Suprapubic skin (tissue), 3 donors: ENCODE data around the gene RPRD1B.
"Not testable (repeated sequence)": the region's sequence is repeated elsewhere in the genome, so short reads cannot be mapped to it uniquely, and the experiment has no call there.

Experiments used
- POLR2AphosphoS5 ChIP-seq, 3 donors: sonication (generic); formaldehyde crosslinking; IDR thresholded peaks; one replicate each; pipeline ENCODE4 v1.6.1; 2017; ENCODE audit warnings: antibody characterized with exemption in 3 of 3
- TF ChIP-seq, protein P1 (sequence below), 2 donors: fragments of 200-600 bp in 1 of 2; fragments of 450-650 bp in 1 of 2; sonication (generic) in 1 of 2; IDR thresholded peaks; one replicate each; pipeline ENCODE4 v1.5.1; 2016 to 2019; ENCODE audit warnings: antibody characterized with exemption in 2 of 2, mild to moderate bottlenecking in 1 of 2, moderate library complexity in 1 of 2

GRCh38 chr20:38107916-38108315 is 74.4 kb downstream of the RPRD1B start:
- TF ChIP-seq, protein P1, sequence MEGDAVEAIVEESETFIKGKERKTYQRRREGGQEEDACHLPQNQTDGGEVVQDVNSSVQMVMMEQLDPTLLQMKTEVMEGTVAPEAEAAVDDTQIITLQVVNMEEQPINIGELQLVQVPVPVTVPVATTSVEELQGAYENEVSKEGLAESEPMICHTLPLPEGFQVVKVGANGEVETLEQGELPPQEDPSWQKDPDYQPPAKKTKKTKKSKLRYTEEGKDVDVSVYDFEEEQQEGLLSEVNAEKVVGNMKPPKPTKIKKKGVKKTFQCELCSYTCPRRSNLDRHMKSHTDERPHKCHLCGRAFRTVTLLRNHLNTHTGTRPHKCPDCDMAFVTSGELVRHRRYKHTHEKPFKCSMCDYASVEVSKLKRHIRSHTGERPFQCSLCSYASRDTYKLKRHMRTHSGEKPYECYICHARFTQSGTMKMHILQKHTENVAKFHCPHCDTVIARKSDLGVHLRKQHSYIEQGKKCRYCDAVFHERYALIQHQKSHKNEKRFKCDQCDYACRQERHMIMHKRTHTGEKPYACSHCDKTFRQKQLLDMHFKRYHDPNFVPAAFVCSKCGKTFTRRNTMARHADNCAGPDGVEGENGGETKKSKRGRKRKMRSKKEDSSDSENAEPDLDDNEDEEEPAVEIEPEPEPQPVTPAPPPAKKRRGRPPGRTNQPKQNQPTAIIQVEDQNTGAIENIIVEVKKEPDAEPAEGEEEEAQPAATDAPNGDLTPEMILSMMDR (IDR thresholded peaks at IDR 0.05) = not testable (repeated sequence)
- TF ChIP-seq POLR2AphosphoS5 (IDR thresholded peaks at IDR 0.05) = not testable (repeated sequence)
